HCT116 (cell line): ENCODE data around the gene RNU1-4.
"Not testable (repeated sequence)": the region's sequence is repeated elsewhere in the genome, so short reads cannot be mapped to it uniquely, and the experiment has no call there.

ENCODE experiments used
- CEBPB ChIP-seq: IDR thresholded peaks from 2 replicates; pipeline ENCODE4 v1.6.1; 2012; ENCODE audit warnings: low read depth
- EZH2phosphoT487 ChIP-seq: fragments of 200-600 bp; IDR thresholded peaks from 2 replicates; pipeline ENCODE4 v1.6.1; 2018; ENCODE audit warnings: antibody characterized with exemption, borderline replicate concordance
- JUND ChIP-seq: IDR thresholded peaks from 2 replicates; pipeline ENCODE4 v1.6.1; 2012
- POLR2A ChIP-seq: IDR thresholded peaks from 2 replicates; pipeline ENCODE4 v1.7.0; 2011; ENCODE audit warnings: borderline replicate concordance; ENCODE audit not compliant: insufficient read depth, insufficient read length; ENCODE audit errors: extremely low read depth
- TF ChIP-seq, protein P1 (sequence below): IDR thresholded peaks from 2 replicates; pipeline ENCODE4 v1.6.1; 2011; ENCODE audit warnings: mild to moderate bottlenecking, low read length, moderate library complexity; ENCODE audit not compliant: insufficient replicate concordance; ENCODE audit errors: extremely low read depth
- TF ChIP-seq, protein P2 (sequence below), 3 experiments: fragments of 200-600 bp in 1 of 3; sonication (generic) in 1 of 3; IDR thresholded peaks in 2 of 3; conservative IDR thresholded peaks in 1 of 3; 2 replicates each; pipeline ENCODE4 v1.5.1; 2012 to 2017; ENCODE audit warnings: low read depth in 2 of 3, low read length in 2 of 3, antibody characterized with exemption in 1 of 3, borderline replicate concordance in 1 of 3, control low read depth in 1 of 3, mild to moderate bottlenecking in 1 of 3, mixed read lengths in 1 of 3, mixed run types in 1 of 3, moderate library complexity in 1 of 3; ENCODE audit not compliant: insufficient read depth in 1 of 3

DNA sequence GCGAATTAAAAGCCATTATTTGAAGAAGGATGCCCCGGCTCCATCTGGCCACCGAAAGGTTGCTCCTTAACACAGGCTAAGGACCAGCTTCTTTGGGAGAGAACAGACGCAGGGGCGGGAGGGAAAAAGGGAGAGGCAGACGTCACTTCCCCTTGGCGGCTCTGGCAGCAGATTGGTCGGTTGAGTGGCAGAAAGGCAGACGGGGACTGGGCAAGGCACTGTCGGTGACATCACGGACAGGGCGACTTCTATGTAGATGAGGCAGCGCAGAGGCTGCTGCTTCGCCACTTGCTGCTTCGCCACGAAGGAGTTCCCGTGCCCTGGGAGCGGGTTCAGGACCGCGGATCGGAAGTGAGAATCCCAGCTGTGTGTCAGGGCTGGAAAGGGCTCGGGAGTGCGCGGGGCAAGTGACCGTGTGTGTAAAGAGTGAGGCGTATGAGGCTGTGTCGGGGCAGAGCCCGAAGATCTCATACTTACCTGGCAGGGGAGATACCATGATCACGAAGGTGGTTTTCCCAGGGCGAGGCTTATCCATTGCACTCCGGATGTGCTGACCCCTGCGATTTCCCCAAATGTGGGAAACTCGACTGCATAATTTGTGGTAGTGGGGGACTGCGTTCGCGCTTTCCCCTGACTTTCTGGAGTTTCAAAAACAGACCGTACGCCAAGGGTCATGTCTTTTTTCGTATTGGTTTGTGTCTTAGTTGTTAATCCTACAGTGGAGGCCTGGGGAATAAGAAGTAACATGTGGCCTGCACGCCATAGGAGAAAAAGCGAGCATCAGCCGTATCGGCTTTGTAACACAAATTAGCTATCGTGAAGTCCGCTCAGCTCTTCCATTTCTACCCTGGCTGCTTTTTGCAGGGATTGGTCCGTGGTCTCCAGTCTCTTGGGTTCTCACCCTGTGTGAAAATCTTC lies at the start of gene RNU1-4:
- TF ChIP-seq, protein P1, sequence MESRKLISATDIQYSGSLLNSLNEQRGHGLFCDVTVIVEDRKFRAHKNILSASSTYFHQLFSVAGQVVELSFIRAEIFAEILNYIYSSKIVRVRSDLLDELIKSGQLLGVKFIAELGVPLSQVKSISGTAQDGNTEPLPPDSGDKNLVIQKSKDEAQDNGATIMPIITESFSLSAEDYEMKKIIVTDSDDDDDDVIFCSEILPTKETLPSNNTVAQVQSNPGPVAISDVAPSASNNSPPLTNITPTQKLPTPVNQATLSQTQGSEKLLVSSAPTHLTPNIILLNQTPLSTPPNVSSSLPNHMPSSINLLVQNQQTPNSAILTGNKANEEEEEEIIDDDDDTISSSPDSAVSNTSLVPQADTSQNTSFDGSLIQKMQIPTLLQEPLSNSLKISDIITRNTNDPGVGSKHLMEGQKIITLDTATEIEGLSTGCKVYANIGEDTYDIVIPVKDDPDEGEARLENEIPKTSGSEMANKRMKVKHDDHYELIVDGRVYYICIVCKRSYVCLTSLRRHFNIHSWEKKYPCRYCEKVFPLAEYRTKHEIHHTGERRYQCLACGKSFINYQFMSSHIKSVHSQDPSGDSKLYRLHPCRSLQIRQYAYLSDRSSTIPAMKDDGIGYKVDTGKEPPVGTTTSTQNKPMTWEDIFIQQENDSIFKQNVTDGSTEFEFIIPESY = not testable (repeated sequence)
- TF ChIP-seq JUND, CEBPB, EZH2phosphoT487, POLR2A: not testable (repeated sequence)
- TF ChIP-seq, protein P2, sequence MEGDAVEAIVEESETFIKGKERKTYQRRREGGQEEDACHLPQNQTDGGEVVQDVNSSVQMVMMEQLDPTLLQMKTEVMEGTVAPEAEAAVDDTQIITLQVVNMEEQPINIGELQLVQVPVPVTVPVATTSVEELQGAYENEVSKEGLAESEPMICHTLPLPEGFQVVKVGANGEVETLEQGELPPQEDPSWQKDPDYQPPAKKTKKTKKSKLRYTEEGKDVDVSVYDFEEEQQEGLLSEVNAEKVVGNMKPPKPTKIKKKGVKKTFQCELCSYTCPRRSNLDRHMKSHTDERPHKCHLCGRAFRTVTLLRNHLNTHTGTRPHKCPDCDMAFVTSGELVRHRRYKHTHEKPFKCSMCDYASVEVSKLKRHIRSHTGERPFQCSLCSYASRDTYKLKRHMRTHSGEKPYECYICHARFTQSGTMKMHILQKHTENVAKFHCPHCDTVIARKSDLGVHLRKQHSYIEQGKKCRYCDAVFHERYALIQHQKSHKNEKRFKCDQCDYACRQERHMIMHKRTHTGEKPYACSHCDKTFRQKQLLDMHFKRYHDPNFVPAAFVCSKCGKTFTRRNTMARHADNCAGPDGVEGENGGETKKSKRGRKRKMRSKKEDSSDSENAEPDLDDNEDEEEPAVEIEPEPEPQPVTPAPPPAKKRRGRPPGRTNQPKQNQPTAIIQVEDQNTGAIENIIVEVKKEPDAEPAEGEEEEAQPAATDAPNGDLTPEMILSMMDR (IDR thresholded peaks at IDR 0.05 in 2 of 3, conservative IDR thresholded peaks at IDR 0.05 in 1 of 3; ENCODE audit: borderline replicate concordance in 1 of 3, insufficient read depth in 1 of 3, low read depth in 2 of 3, low read length in 2 of 3) = not testable (repeated sequence)
